ENCODE results near the gene MAJIN. TPM values are rescaled to one million over a fixed set of nuclear protein-coding genes. Genes with fewer than 3 reads are reported as not detected.

The MAJIN gene
- total RNA-seq, 1 experiment from 2014 or later, result not detected

- ChIA-PET POLR2A (no interaction called here), CTCF (no interaction called here)
- Mint-ChIP-seq H3K4me3 (ENCODE audit: unreplicated experiment) (no peak overlapping the region), H3K27me3 (ENCODE audit: insufficient read depth, unreplicated experiment) (peaks cover 8% of the 10 kb centered on the region), H3K9me3 (ENCODE audit: unreplicated experiment) (no peaks in the 10 kb centered on the region), H3K27ac (ENCODE audit: unreplicated experiment) (no peak overlapping the region), H3K4me1 (ENCODE audit: low read depth, unreplicated experiment) (no peaks in the 10 kb centered on the region), H3K36me3 (ENCODE audit: insufficient read depth, unreplicated experiment) (no peaks in the 10 kb centered on the region)
- intact Hi-C loops (cut with micrococcal nuclease; ENCODE audit: unreplicated experiment), result no loop called here
- no TSS peak for BruUV-seq (replicated peaks)
- Histone ChIP-seq H3K9me3 (no peaks in the 10 kb centered on the region), H3K36me3 (ENCODE audit: control insufficient read depth, insufficient read depth, low read length) (no peaks in the 10 kb centered on the region), H3K4me1 (no peaks in the 10 kb centered on the region), H3K27me3 (replicated peaks; ENCODE audit: control insufficient read depth, insufficient read depth, low read length) (no peaks in the 10 kb centered on the region), H3K4me3 (ENCODE audit: low read depth, low read length) (no peak overlapping the region)
- no peak for DNase-seq
- TF ChIP-seq CTCF (IDR thresholded peaks at IDR 0.05; ENCODE audit: insufficient read depth in 1 of 2, low read depth in 1 of 2, low read length in 1 of 2, severe bottlenecking in 1 of 2, unreplicated experiment in 1 of 2), result no peak
Observed at GRCh38 chr11:64951529-64951928, 20.4 kb downstream of the MAJIN start.

GRCh38 chr11:64947208-64947814 lies 24.6 kb downstream of the MAJIN start:
- TF ChIP-seq CTCF (IDR thresholded peaks at IDR 0.05; ENCODE audit: insufficient read depth in 1 of 2, low read depth in 1 of 2, low read length in 1 of 2, severe bottlenecking in 1 of 2, unreplicated experiment in 1 of 2), result peak in 1 of 2 experiments; percentile 12
- Mint-ChIP-seq H3K27ac (ENCODE audit: unreplicated experiment) (no peak overlapping the region), H3K36me3 (ENCODE audit: insufficient read depth, unreplicated experiment) (no peaks in the 10 kb centered on the region), H3K4me1 (ENCODE audit: low read depth, unreplicated experiment) (no peaks in the 10 kb centered on the region), H3K27me3 (ENCODE audit: insufficient read depth, unreplicated experiment) (peaks cover 18% of the 10 kb centered on the region), H3K9me3 (ENCODE audit: unreplicated experiment) (no peaks in the 10 kb centered on the region), H3K4me3 (ENCODE audit: unreplicated experiment) (no peak overlapping the region)
- ChIA-PET CTCF (interaction anchor here (0.9 to 1.1 kb wide), 2 partner anchors 58 to 66 kb away, joined by 3 to 4 read pairs; no protein-coding TSS in a partner anchor), POLR2A (interaction anchor here (0.6 kb wide), 1 partner anchor 11 kb away, joined by 3 read pairs; no protein-coding TSS in a partner anchor)
- H3K27me3 ChIP-seq (replicated peaks; ENCODE audit: control insufficient read depth, insufficient read depth, low read length), result no peaks in the 10 kb centered on the region
- H3K36me3 ChIP-seq (ENCODE audit: control insufficient read depth, insufficient read depth, low read length), result no peaks in the 10 kb centered on the region
- H3K9me3 ChIP-seq, result no peaks in the 10 kb centered on the region
- no TSS peak for BruUV-seq (replicated peaks)
- H3K4me3 ChIP-seq (ENCODE audit: low read depth, low read length), result no peak overlapping the region
- no peaks in the 10 kb centered on the region for H3K4me1 ChIP-seq
- peak in 1 of 2 experiments; percentile 22 for DNase-seq
- intact Hi-C loops (cut with micrococcal nuclease; ENCODE audit: unreplicated experiment), result no loop called here

DNA sequence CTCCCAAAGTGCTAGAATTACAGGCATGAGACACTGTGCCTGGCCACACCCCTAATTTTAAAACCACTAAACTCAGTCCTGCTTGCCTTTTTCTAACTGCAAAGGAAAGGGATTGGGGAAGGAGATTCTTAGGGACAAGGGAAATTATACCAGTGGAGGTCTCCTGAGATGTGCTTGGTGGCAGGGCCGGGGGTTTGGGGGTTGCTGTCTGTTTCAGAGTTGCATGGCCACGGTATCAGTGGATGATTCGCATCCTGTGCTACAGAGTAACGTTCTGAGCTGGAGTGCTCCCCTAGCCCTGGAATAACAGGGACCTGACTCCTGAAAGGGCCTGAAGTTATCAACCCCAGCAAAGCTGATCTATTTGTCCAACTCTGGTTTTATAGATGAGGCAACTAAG lies 35.4 kb downstream of the MAJIN start:
- H3K4me1 ChIP-seq, result peaks cover 19% of the 10 kb centered on the region
- Mint-ChIP-seq H3K36me3 (ENCODE audit: insufficient read depth, unreplicated experiment) (no peaks in the 10 kb centered on the region), H3K4me3 (ENCODE audit: unreplicated experiment) (no peak overlapping the region), H3K27me3 (ENCODE audit: insufficient read depth, unreplicated experiment) (peaks cover 2% of the 10 kb centered on the region), H3K4me1 (ENCODE audit: low read depth, unreplicated experiment) (peaks cover 20% of the 10 kb centered on the region), H3K9me3 (ENCODE audit: unreplicated experiment) (no peaks in the 10 kb centered on the region), H3K27ac (ENCODE audit: unreplicated experiment) (no peak overlapping the region)
- CTCF ChIA-PET, result no interaction called here
- intact Hi-C loops (cut with micrococcal nuclease; ENCODE audit: unreplicated experiment), result no loop called here
- H3K9me3 ChIP-seq, result no peaks in the 10 kb centered on the region
- H3K36me3 ChIP-seq (ENCODE audit: control insufficient read depth, insufficient read depth, low read length), result no peaks in the 10 kb centered on the region
- no peak for DNase-seq
- TF ChIP-seq CTCF (IDR thresholded peaks at IDR 0.05; ENCODE audit: insufficient read depth in 1 of 2, low read depth in 1 of 2, low read length in 1 of 2, severe bottlenecking in 1 of 2, unreplicated experiment in 1 of 2), result no peak
- POLR2A ChIA-PET, result interaction anchor here (0.7 kb wide), 1 partner anchor 11 kb away, joined by 3 read pairs; no protein-coding TSS in a partner anchor
- H3K27me3 ChIP-seq (replicated peaks; ENCODE audit: control insufficient read depth, insufficient read depth, low read length), result no peaks in the 10 kb centered on the region
- BruUV-seq (replicated peaks), result no TSS peak
- H3K4me3 ChIP-seq (ENCODE audit: low read depth, low read length), result no peak overlapping the region
